Mammary epithelial cell (primary cell): Measurements from ENCODE around the gene GMPPA.

ENCODE experiments used
- CTCF ChIP-seq, 2 donors: IDR thresholded peaks in 1 of 2; conservative IDR thresholded peaks in 1 of 2; 2 replicates each; pipeline ENCODE4 v1.5.1; 2011 to 2012; ENCODE audit warnings: inconsistent platforms in 2 of 2, low read length in 2 of 2, mild to moderate bottlenecking in 2 of 2, control low read depth in 1 of 2, low read depth in 1 of 2; ENCODE audit not compliant: insufficient read depth in 1 of 2; ENCODE audit errors: extremely low read depth in 1 of 2
- EZH2 ChIP-seq: IDR thresholded peaks from 2 replicates; pipeline ENCODE4 v1.6.1; 2012; ENCODE audit warnings: low read length, inconsistent platforms, borderline replicate concordance

- TF ChIP-seq CTCF (conservative IDR thresholded peaks at IDR 0.05 in 1 of 2, IDR thresholded peaks at IDR 0.05 in 1 of 2; ENCODE audit: extremely low read depth in 1 of 2, insufficient read depth in 1 of 2, low read depth in 1 of 2, low read length in 2 of 2) (no peak), EZH2 (no peak)
These were observed 46.7 kb downstream of the GMPPA start for GRCh38 chr2:219545295-219545942.
